Common myeloid progenitor, CD34-positive (primary cell): ENCODE results near the gene CDH12.

Experiments
- CTCF ChIA-PET: fragments of 350-600 bp; sonication (Branson Sonifier 250); formaldehyde crosslinking; loops from one replicate; lab custom pipeline; 2021; ENCODE audit warnings: antibody characterized with exemption; lab: Charles Lee
- POLR2A ChIA-PET: fragments of 350-600 bp; sonication (Branson Sonifier 250); formaldehyde crosslinking; loops from one replicate; lab custom pipeline; 2021; ENCODE audit warnings: antibody characterized with exemption; lab: Charles Lee
- DNase-seq, 3 donors: peaks; one replicate each; pipeline versions ENCODE4 v3.0.0 to v3.0.0-alpha.2; 2013
- H3K27ac ChIP-seq, 2 experiments: 1 replicate in 1 of 2; 2 replicates in 1 of 2; pipeline ENCODE4 v1.7.0; 2013; ENCODE audit warnings: inconsistent platforms in 2 of 2, low read length in 2 of 2, mild to moderate bottlenecking in 2 of 2, low read depth in 1 of 2, moderate library complexity in 1 of 2; ENCODE audit not compliant: severe bottlenecking in 2 of 2, insufficient read depth in 1 of 2, poor library complexity in 1 of 2
- H3K27me3 ChIP-seq, 5 experiments: replicated peaks in 2 of 5; 1 replicate in 3 of 5; 2 replicates in 2 of 5; pipeline versions ENCODE4 v1.6.1 to v1.7.0; 2013; ENCODE audit warnings: low read length in 4 of 5, mild to moderate bottlenecking in 2 of 5, moderate library complexity in 2 of 5, inconsistent platforms in 1 of 5; ENCODE audit not compliant: insufficient read depth in 5 of 5, control insufficient read depth in 4 of 5
- H3K36me3 ChIP-seq, 4 experiments: 1 replicate in 2 of 4; 2 replicates in 2 of 4; pipeline versions ENCODE4 v1.6.1 to v1.7.0; 2013; ENCODE audit warnings: low read length in 3 of 4, control low read depth in 1 of 4, mild to moderate bottlenecking in 1 of 4; ENCODE audit not compliant: control insufficient read depth in 4 of 4, insufficient read depth in 4 of 4
- H3K4me1 ChIP-seq, 4 experiments: 1 replicate in 3 of 4; 2 replicates in 1 of 4; pipeline versions ENCODE4 v1.6.1 to v1.7.1; 2013; ENCODE audit warnings: low read length in 3 of 4, mild to moderate bottlenecking in 3 of 4, control low read depth in 1 of 4, inconsistent platforms in 1 of 4, moderate library complexity in 1 of 4; ENCODE audit not compliant: control insufficient read depth in 4 of 4, insufficient read depth in 4 of 4; ENCODE audit errors: control extremely low read depth in 1 of 4
- H3K4me3 ChIP-seq, 7 experiments: 1 replicate in 4 of 7; 2 replicates in 3 of 7; pipeline versions ENCODE4 v1.5.1 to v1.7.0; 2013; ENCODE audit warnings: mild to moderate bottlenecking in 7 of 7, low read length in 6 of 7, moderate library complexity in 6 of 7, inconsistent platforms in 2 of 7, low read depth in 2 of 7, control low read depth in 1 of 7; ENCODE audit not compliant: insufficient read depth in 4 of 7, control insufficient read depth in 1 of 7; ENCODE audit errors: extremely low read depth in 1 of 7
- H3K9me3 ChIP-seq, 5 experiments: 1 replicate in 4 of 5; 2 replicates in 1 of 5; pipeline versions ENCODE4 v1.6.1 to v1.7.1; 2013; ENCODE audit warnings: low read length in 4 of 5, mild to moderate bottlenecking in 2 of 5, inconsistent platforms in 1 of 5, low read depth in 1 of 5, moderate library complexity in 1 of 5; ENCODE audit not compliant: control insufficient read depth in 4 of 5, insufficient read depth in 2 of 5; ENCODE audit errors: control extremely low read depth in 1 of 5
- WGBS: methylation state at CpG from one replicate; pipeline ENCODE4 v1.1.5; 2013; ENCODE audit not compliant: insufficient coverage; 5-methylcytosine and 5-hydroxymethylcytosine counted together

The CDH12 gene

DNA sequence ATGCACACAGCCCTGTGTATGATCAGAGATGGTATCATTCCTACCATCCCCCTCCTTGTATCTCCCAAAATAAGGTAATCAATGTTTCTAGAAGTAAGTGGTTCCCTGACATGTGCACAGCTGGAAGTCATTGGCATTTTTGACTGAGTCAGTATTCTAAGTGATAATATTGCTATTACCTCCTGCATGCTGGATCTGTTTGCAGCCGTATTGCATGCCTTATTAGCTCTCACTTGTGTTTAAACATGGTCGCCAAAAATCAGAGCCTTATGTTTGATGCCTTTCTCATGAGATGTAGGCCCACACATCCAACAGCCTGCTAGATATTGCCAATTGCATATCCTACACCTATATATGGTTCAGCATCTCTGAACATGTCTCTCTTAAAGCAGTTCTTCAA, 254.3 kb downstream of the CDH12 start:
- no peaks in the 10 kb centered on the region for H3K36me3 ChIP-seq
- H3K4me3 ChIP-seq = no peak overlapping the region
- no peak for DNase-seq
- 100% methylated on average over 2 of the region's 2 CpGs for WGBS
- ChIA-PET CTCF (no interaction called here), POLR2A (no interaction called here)
- H3K27ac ChIP-seq = no peak overlapping the region
- no peaks in the 10 kb centered on the region for H3K4me1 ChIP-seq
- H3K27me3 ChIP-seq = no peaks in the 10 kb centered on the region
- H3K9me3 ChIP-seq = no peaks in the 10 kb centered on the region

DNA sequence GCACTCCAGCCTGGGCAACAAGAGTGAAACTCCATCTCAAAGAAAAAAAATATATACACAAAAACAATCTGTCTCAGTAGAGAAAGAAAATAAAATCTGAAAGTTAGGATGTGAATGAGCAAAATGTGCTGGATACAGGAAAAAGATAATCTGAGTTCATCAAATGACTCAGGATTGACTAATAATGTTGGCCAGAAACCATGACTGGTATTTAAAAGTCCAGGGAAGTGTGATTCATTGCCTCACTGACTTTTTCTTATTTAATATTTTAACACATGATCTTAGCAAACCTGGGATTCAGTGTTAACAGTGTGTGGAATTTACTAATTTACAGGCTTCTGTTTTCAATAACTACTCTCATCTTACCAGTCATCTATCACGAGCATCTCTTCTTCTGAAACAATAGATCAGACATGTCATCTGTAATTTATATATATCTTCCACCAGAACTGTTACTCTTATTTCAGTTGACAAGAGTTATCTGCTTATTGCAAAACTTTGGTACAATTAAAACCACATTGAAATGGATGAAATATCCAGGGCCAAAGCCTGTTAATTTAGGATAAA, 256.7 kb downstream of the CDH12 start:
- H3K4me3 ChIP-seq = no peak overlapping the region
- ChIA-PET POLR2A (no interaction called here), CTCF (no interaction called here)
- DNase-seq = no peak
- no peaks in the 10 kb centered on the region for H3K36me3 ChIP-seq
- H3K27me3 ChIP-seq = no peaks in the 10 kb centered on the region
- H3K4me1 ChIP-seq = no peaks in the 10 kb centered on the region
- H3K27ac ChIP-seq = no peak overlapping the region
- no peaks in the 10 kb centered on the region for H3K9me3 ChIP-seq
- WGBS = no CpG with 5 or more reads among the region's 1 CpG

DNA sequence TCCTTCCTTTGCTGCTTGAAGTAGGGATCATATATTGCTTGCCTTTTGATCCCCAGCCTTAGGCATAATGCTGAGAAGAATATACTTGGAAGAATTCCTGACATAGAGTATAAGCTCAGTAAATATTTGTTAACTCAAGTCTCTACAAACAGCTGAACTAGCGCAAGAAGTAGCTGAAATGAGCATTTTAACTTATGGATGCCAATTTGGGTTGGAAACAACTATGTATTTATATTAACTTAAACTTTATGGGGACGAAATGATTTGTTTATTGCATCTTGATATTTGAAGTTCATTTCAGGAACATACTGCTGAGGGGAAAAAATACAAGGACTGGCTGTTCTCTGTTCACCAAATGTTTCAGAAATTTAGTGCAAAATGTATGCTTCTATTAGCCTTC, 258.7 kb downstream of the CDH12 start:
- no peak for DNase-seq
- no peaks in the 10 kb centered on the region for H3K36me3 ChIP-seq
- no peaks in the 10 kb centered on the region for H3K9me3 ChIP-seq
- ChIA-PET CTCF (no interaction called here), POLR2A (no interaction called here)
- H3K27ac ChIP-seq = no peak overlapping the region
- H3K4me1 ChIP-seq = no peaks in the 10 kb centered on the region
- H3K4me3 ChIP-seq = no peak overlapping the region
- H3K27me3 ChIP-seq = no peaks in the 10 kb centered on the region
- no CpG with 5 or more reads among the region's 2 CpGs for WGBS

DNA sequence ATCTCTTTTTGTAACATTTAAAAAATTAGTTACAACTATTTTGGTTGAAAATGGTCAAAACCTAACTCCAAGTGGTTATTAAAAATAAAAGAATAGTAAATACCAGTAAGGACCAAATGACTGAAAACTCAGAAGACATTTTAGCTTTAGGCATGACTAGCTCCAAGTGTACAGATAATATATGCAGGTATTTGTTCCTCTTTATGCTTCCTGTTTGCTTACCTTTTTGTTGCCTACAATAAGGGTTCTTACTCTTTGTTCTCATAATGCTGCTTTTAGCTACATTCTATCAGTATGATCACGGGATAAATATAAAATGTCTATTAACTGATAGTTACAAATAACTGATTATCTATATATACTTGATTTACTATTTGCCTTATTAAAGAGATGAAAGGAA, 259.6 kb downstream of the CDH12 start:
- Histone ChIP-seq H3K4me1 (no peaks in the 10 kb centered on the region), H3K36me3 (no peaks in the 10 kb centered on the region), H3K27me3 (no peaks in the 10 kb centered on the region), H3K27ac (no peak overlapping the region), H3K4me3 (no peak overlapping the region), H3K9me3 (no peaks in the 10 kb centered on the region)
- DNase-seq = no peak
- ChIA-PET POLR2A (no interaction called here), CTCF (no interaction called here)
- WGBS = no CpG with 5 or more reads among the region's 1 CpG

DNA sequence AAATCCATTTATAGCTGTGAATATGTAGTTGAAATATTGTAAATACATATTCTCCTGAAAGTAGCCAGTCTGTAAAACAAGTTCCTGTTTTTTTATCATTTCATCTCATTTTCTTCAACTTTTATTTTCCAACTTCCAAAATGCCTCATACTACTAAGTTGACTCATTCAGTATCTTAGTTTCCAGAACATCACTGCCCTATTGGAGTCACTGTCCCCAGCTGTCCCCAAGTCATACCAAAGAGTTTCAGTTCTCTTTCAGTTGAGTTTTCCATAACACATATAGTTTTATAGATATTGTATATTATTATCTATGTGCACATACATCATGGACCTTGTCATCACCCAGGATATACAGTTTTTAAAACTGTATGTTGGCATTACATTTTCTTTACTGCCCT, 261.7 kb downstream of the CDH12 start:
- H3K4me1 ChIP-seq = no peaks in the 10 kb centered on the region
- H3K36me3 ChIP-seq = no peaks in the 10 kb centered on the region
- no peak overlapping the region for H3K27ac ChIP-seq
- DNase-seq = no peak
- H3K27me3 ChIP-seq = no peaks in the 10 kb centered on the region
- ChIA-PET POLR2A (no interaction called here), CTCF (no interaction called here)
- no peaks in the 10 kb centered on the region for H3K9me3 ChIP-seq
- H3K4me3 ChIP-seq = no peak overlapping the region

DNA sequence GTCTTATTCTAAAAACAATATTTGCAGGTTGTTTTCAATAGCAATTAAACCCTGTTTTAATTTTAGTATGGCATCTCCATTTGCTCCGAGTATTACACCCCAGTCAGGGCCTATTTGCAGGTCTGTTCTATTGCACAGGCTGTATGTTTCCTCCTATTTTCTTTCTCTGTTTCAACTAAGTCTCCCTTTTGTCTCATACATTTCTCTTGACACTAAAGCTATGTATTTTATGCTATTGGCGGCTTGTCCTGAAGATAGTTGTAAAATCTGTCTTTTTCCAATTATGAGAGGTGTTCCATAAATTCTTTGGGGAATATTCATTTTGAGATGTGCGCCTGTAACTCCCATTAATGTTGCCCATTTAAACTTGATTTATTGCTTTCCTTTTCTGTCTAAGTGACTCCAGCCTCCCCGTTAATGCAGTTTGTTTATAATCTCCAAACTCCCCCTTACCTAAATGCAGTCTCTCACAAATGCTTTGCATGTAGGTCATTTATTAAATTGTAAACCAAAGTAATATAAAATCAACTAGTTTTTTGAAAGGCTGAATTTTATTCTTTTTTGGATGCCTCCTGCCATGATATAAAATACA, 262.4 kb downstream of the CDH12 start:
- H3K27me3 ChIP-seq = no peaks in the 10 kb centered on the region
- H3K4me3 ChIP-seq = no peak overlapping the region
- H3K9me3 ChIP-seq = no peaks in the 10 kb centered on the region
- ChIA-PET POLR2A (no interaction called here), CTCF (no interaction called here)
- H3K27ac ChIP-seq = no peak overlapping the region
- no peaks in the 10 kb centered on the region for H3K36me3 ChIP-seq
- WGBS = no CpG with 5 or more reads among the region's 4 CpGs
- no peaks in the 10 kb centered on the region for H3K4me1 ChIP-seq
- no peak for DNase-seq

DNA sequence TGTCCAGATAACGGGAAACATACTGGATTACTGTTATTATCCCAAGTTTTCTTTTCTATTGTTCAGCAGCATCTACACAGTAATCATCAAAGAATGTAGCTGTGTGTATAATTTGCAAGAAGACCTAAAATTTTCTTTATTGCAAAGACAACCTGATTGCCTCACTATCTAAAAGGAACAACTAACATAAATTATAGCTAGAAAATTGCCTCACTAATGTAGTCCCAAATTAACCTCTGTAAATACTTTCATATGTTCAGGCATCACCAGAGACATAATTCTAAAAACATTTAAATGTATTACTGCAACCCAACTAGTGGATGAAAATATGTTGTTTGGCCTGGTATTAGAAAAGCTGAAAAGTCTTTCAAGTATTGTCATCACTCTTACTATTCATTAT, 275.4 kb downstream of the CDH12 start:
- H3K27ac ChIP-seq = no peak overlapping the region
- H3K36me3 ChIP-seq = no peaks in the 10 kb centered on the region
- H3K4me1 ChIP-seq = no peaks in the 10 kb centered on the region
- ChIA-PET CTCF (no interaction called here), POLR2A (no interaction called here)
- H3K27me3 ChIP-seq = no peaks in the 10 kb centered on the region
- no peak overlapping the region for H3K4me3 ChIP-seq
- DNase-seq = no peak
- H3K9me3 ChIP-seq = no peaks in the 10 kb centered on the region
- no CpG with 5 or more reads among the region's 1 CpG for WGBS
